PC-3 (cell line): ENCODE measurements around the gene OGFOD3. TPM values are rescaled to one million over a fixed set of nuclear protein-coding genes. Genes with fewer than 3 reads are reported as not detected.

Source experiments
- ATAC-seq: fragments of 200-7000 bp; cut with Tn5 transposase; 2 replicates; pipeline ENCODE4 v1.9.1; 2020; ENCODE audit warnings: mild to moderate bottlenecking, moderate library complexity
- BruUV-seq: library from RNA; stranded (reverse); fragments of 400-500 nt; replicated peaks from 2 replicates; lab custom pipeline; 2021; lab: Mats Ljungman, UMichigan
- CTCF ChIA-PET: fragments of 300-600 bp; sonication (Branson Sonifier 250); formaldehyde crosslinking; loops from one replicate; lab custom pipeline; 2022; ENCODE audit warnings: antibody characterized with exemption; lab: Charles Lee
- POLR2A ChIA-PET: fragments of 300-600 bp; sonication (Branson Sonifier 250); formaldehyde crosslinking; loops from one replicate; lab custom pipeline; 2022; ENCODE audit warnings: antibody characterized with exemption; ENCODE audit not compliant: unreplicated experiment; lab: Charles Lee
- DNase-seq: peaks from one replicate; pipeline ENCODE4 v3.0.0-alpha.2; 2015
- H2AFZ ChIP-seq: fragments of 300-600 bp; sonication (generic); 2 replicates; pipeline ENCODE4 v1.6.0; 2016; ENCODE audit warnings: antibody characterized with exemption, low read length
- H3F3A ChIP-seq: fragments of 300-600 bp; sonication (generic); one replicate; pipeline ENCODE4 v1.6.0; 2017; ENCODE audit warnings: antibody characterized with exemption, low read length, control low read depth, mild to moderate bottlenecking; ENCODE audit not compliant: unreplicated experiment
- H3K27ac ChIP-seq: fragments of 300-600 bp; sonication (generic); 2 replicates; pipeline ENCODE4 v1.5.1; 2016; ENCODE audit warnings: mild to moderate bottlenecking, low read length
- H3K27me3 ChIP-seq: fragments of 300-600 bp; sonication (generic); 2 replicates; pipeline ENCODE4 v1.6.1; 2016; ENCODE audit warnings: low read length, mixed read lengths
- H3K36me3 ChIP-seq: fragments of 300-600 bp; sonication (generic); 2 replicates; pipeline ENCODE4 v1.6.1; 2016; ENCODE audit warnings: low read depth, mixed run types, low read length, mixed read lengths
- H3K4me1 ChIP-seq: fragments of 300-600 bp; sonication (generic); 2 replicates; pipeline ENCODE4 v1.5.1; 2016; ENCODE audit warnings: low read length; ENCODE audit not compliant: insufficient read depth
- H3K4me2 ChIP-seq: fragments of 300-600 bp; sonication (generic); 2 replicates; pipeline ENCODE4 v1.6.0; 2016; ENCODE audit warnings: low read length
- H3K4me3 ChIP-seq: fragments of 300-600 bp; sonication (generic); 2 replicates; pipeline ENCODE4 v1.5.1; 2016; ENCODE audit warnings: mild to moderate bottlenecking, low read length, mixed read lengths
- H3K79me2 ChIP-seq: fragments of 300-600 bp; sonication (generic); 2 replicates; pipeline ENCODE4 v1.6.1; 2017; ENCODE audit warnings: low read length, mixed read lengths
- H3K9ac ChIP-seq: fragments of 300-600 bp; sonication (generic); 2 replicates; pipeline ENCODE4 v1.6.0; 2016; ENCODE audit warnings: mild to moderate bottlenecking, low read length
- H3K9me2 ChIP-seq: fragments of 300-600 bp; sonication (generic); replicated peaks from 2 replicates; pipeline ENCODE4 v1.6.1; 2016; ENCODE audit warnings: mixed run types, low read length, mixed read lengths
- H3K9me3 ChIP-seq: fragments of 300-600 bp; sonication (generic); 2 replicates; pipeline ENCODE4 v1.6.1; 2016; ENCODE audit warnings: low read length, mixed read lengths
- H4K20me1 ChIP-seq: fragments of 300-600 bp; sonication (generic); 2 replicates; pipeline ENCODE4 v1.6.1; 2016; ENCODE audit warnings: low read length, mixed read lengths
- EZH2 ChIP-seq: fragments of 300-600 bp; sonication (generic); IDR thresholded peaks from one replicate; pipeline ENCODE4 v1.6.1; 2017; ENCODE audit warnings: antibody characterized with exemption, mild to moderate bottlenecking, low read length; ENCODE audit not compliant: unreplicated experiment
- EZH2phosphoT487 ChIP-seq: fragments of 300-600 bp; sonication (generic); IDR thresholded peaks from 2 replicates; pipeline ENCODE4 v1.6.1; 2018; ENCODE audit warnings: mild to moderate bottlenecking, antibody characterized with exemption, low read length, borderline replicate concordance
- intact Hi-C: fragments of 100-400 bp; cut with micrococcal nuclease; formaldehyde crosslinking; loops from 2 replicates; pipeline ENCODE4 v1.9.0; 2023
- total RNA-seq: library from RNA; depleted of rRNA; stranded (reverse); fragments of >200 nt; gene quantifications from 2 replicates; pipeline ENCODE4 v1.2.3, GENCODE V29; 2014
- TF ChIP-seq, protein P1 (sequence below): fragments of 300-600 bp; sonication (generic); conservative IDR thresholded peaks from 2 replicates; pipeline ENCODE4 v1.5.1; 2017; ENCODE audit warnings: antibody characterized with exemption, low read depth, mild to moderate bottlenecking, low read length

OGFOD3 gene
- total RNA-seq, 1 experiment from 2014 or later = 56.1 TPM

DNA sequence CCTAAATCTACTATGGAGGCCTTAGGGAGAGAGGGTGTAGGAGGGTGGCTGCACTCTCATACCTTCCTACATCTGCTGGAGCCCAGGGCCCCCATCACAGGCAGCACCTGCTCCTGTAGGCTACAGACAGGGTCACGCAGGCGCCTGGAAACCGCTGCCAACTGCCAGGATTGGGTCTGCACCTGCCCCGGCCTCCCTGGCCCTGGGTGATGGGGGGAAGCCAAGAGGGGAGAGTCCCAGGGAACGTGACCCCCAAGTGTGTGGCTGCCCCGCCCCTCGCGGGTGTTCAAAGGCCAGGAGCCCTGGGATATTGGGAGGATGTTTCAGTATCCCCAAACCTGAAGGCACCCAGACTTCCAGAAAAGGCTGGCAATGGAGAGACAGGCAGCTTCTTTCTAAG lies 64.9 kb downstream of the OGFOD3 start:
- Histone ChIP-seq H3K27me3 (no peaks in the 10 kb centered on the region), H3F3A (no peaks in the 10 kb centered on the region), H2AFZ (no peak overlapping the region), H4K20me1 (no peaks in the 10 kb centered on the region), H3K4me1 (peaks cover 11% of the 10 kb centered on the region), H3K9me2 (no peaks in the 10 kb centered on the region), H3K27ac (no peak overlapping the region), H3K9ac (no peak overlapping the region), H3K9me3 (no peaks in the 10 kb centered on the region), H3K4me3 (no peak overlapping the region), H3K36me3 (no peaks in the 10 kb centered on the region), H3K79me2 (no peaks in the 10 kb centered on the region), H3K4me2 (no peak overlapping the region)
- TF ChIP-seq EZH2phosphoT487 (no peak), EZH2 (no peak)
- TF ChIP-seq, protein P1, sequence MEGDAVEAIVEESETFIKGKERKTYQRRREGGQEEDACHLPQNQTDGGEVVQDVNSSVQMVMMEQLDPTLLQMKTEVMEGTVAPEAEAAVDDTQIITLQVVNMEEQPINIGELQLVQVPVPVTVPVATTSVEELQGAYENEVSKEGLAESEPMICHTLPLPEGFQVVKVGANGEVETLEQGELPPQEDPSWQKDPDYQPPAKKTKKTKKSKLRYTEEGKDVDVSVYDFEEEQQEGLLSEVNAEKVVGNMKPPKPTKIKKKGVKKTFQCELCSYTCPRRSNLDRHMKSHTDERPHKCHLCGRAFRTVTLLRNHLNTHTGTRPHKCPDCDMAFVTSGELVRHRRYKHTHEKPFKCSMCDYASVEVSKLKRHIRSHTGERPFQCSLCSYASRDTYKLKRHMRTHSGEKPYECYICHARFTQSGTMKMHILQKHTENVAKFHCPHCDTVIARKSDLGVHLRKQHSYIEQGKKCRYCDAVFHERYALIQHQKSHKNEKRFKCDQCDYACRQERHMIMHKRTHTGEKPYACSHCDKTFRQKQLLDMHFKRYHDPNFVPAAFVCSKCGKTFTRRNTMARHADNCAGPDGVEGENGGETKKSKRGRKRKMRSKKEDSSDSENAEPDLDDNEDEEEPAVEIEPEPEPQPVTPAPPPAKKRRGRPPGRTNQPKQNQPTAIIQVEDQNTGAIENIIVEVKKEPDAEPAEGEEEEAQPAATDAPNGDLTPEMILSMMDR = no peak
- ATAC-seq = no peak
- ChIA-PET CTCF (no interaction called here), POLR2A (no interaction called here)
- intact Hi-C loops = loop anchor here (5.0 to 10.0 kb wide), 4 partner anchors 59 to 199 kb away; partner anchors contain the start of genes CYBC1 and NARF
- no TSS peak for BruUV-seq
- no peak for DNase-seq

DNA sequence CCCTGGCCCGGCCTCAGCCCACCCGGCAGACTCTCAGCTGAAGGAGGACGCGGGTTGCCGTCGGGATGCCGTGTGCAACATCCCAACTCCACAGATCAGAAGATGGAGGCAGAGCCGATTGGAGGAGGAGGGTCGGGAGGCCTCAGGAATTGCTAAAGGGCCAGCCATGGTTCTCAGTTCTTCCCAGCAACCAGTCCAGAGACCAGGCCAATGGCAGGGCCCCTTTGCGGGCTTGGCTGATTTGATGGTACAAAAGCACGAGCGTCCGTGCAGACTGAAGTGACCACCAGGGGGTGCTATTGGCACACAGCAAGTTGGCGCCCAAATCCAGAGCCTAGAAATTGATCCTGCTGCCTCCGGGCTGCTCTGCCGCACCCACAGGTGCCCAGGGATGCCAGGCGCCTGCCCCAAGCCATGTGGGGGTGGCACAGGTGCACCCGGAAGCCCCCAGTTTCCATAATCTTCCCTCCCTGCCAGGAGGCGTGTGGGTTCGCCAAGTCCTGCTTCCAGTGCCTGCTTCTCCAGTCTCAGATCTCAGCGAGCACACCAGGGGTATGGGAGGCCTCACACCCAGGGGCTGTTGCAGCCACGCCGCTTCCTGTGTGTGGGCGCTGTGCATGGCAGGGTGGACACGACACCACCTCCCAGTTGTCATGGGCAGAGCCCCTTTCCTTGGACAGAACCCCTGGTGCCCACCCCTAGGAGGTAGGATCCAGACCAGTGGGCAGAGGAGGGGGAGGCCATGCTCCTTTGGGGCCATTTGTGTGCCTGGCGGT lies 66.5 kb downstream of the OGFOD3 start:
- TF ChIP-seq, protein P1 = peak; percentile 95
- TF ChIP-seq EZH2 (no peak), EZH2phosphoT487 (no peak)
- ATAC-seq (peak; percentile 85), DNase-seq (peak; percentile 91)
- BruUV-seq = no TSS peak
- peaks cover 11% of the 10 kb centered on the region for H3K4me1 ChIP-seq
- H3K27me3 ChIP-seq = no peaks in the 10 kb centered on the region
- no peaks in the 10 kb centered on the region for H3K9me2 ChIP-seq
- H3K9ac ChIP-seq = no peak overlapping the region
- intact Hi-C loops = loop anchor here (5.0 to 10.0 kb wide), 4 partner anchors 60 to 200 kb away; partner anchors contain the start of genes CYBC1 and NARF
- H3K4me2 ChIP-seq = peak overlapping the region; percentile 36; the same call in 1 of the 2 replicates
- H3K4me3 ChIP-seq = no peak overlapping the region
- no peaks in the 10 kb centered on the region for H4K20me1 ChIP-seq
- CTCF ChIA-PET = no interaction called here
- H2AFZ ChIP-seq = peak overlapping the region; percentile 52; the same call in 1 of the 2 replicates
- H3K79me2 ChIP-seq = no peaks in the 10 kb centered on the region
- no peaks in the 10 kb centered on the region for H3F3A ChIP-seq
- POLR2A ChIA-PET = no interaction called here
- no peak overlapping the region for H3K27ac ChIP-seq
- no peaks in the 10 kb centered on the region for H3K9me3 ChIP-seq
- no peaks in the 10 kb centered on the region for H3K36me3 ChIP-seq

DNA sequence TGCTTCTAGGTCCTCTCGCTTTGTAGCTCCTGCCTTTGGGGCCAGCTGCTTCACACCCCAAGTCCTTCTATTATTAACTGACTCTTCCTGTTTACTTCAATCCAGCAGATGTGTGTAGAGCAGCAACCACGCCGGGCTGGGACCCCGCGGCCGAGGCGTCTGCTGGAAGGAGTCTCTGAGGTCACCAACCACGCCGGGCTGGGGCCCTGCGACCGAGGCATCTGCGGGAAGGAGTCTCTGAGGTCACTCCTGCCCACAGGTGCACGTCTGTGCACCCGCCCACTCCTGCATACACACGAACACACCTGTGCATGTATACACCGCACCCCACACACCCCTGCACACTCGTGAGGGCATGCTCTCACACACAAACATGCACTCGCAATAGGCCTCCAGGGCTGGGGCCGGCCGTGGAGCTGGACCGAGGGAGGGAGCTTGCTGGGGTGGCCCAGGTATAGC lies 67.1 kb downstream of the OGFOD3 start:
- Histone ChIP-seq H3K4me3 (no peak overlapping the region), H3K27me3 (no peaks in the 10 kb centered on the region), H3K9me3 (no peaks in the 10 kb centered on the region), H2AFZ (no peak overlapping the region), H3K36me3 (no peaks in the 10 kb centered on the region), H3K9ac (no peak overlapping the region), H3K9me2 (no peaks in the 10 kb centered on the region), H3K27ac (no peak overlapping the region), H3K79me2 (no peaks in the 10 kb centered on the region), H3F3A (no peaks in the 10 kb centered on the region), H4K20me1 (no peaks in the 10 kb centered on the region), H3K4me1 (peaks cover 14% of the 10 kb centered on the region), H3K4me2 (no peak overlapping the region)
- intact Hi-C loops = loop anchor here (5.0 to 10.0 kb wide), 4 partner anchors 61 to 201 kb away; partner anchors contain the start of genes CYBC1 and NARF
- TF ChIP-seq EZH2phosphoT487 (no peak), EZH2 (no peak)
- TF ChIP-seq, protein P1 = no peak
- BruUV-seq = no TSS peak
- POLR2A ChIA-PET = no interaction called here
- ATAC-seq = no peak
- CTCF ChIA-PET = no interaction called here
- no peak for DNase-seq
